Suppressor macrophage treated with lipopolysaccharide for 1 hour (primary cell): ENCODE measurements around the gene HOPX.
"Not testable (repeated sequence)": the region's sequence is repeated elsewhere in the genome, so short reads cannot be mapped to it uniquely, and the experiment has no call there.

Experiments used
- DNase-seq, 3 donors: peaks; one replicate each; pipeline ENCODE4 v3.0.0-alpha.2; 2020 to 2022

Gene HOPX

DNA sequence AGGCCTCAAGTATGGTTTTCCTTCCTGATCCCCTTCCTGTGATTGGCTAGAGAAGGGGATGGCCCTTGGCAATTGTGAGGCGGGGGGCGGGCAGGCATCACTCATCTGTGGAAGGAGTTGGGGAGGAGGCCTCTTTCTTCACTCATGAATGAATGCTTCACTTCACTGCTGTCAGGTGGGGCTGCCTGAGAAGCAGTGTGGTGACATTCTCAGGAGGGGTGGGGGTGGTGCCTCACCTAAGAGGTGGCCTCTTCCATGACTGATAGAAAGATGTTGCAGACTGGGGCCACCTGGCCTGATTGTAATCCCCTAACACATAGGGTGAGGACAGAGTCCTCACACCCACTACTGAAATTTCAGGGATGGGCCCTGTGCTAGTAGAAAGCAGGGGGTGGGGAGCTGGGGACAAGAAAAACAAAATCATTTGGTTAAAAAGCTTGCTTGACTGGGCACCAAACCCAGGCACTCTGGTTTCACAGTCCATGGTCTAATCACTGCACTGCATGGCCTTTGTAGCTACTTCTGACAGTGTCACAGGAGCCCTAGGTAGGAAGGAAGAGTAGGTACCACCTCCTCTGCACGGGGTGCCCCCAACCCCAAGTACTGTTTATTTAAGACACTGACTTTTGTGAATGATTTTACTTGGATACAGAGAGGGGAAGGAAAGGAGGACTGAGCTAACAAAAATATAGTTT lies 5.6 kb upstream of the HOPX start:
- DNase-seq: no peak

DNA sequence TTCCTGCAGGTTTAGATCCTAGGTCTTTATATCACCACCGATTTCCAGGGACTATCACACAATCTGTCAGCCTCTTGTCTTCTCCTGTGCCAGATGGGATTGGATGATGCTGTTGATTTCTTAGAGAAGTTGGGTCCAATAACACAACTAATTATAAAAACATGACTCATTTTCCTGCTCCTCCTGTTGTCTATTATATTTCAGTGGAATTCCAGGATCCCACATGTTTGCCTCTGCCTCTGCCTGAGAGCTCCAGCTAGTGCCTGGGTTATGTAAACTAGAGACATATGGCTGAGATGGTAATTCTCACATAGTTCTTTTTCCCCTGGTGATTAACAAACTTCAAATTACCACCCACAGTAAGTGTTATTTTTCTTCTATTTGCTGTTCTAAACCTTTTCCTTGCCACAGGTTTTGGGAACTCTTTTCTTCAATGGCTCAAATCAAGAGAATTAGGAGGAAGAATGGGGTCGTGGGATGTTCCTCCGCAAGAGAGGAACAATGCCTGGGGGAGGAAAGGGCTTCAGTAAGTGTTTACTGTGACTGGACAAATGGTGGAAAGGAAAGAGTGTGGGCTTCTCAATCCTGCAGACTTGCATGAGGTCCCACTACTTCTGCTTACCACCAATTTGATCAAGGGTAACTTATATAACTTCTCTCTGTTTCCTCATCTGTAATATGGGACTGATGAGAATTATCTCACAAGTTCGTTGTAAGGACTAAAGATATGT lies 3.4 kb upstream of the HOPX start:
- peak in 1 of 3 donors; percentile 7 for DNase-seq

DNA sequence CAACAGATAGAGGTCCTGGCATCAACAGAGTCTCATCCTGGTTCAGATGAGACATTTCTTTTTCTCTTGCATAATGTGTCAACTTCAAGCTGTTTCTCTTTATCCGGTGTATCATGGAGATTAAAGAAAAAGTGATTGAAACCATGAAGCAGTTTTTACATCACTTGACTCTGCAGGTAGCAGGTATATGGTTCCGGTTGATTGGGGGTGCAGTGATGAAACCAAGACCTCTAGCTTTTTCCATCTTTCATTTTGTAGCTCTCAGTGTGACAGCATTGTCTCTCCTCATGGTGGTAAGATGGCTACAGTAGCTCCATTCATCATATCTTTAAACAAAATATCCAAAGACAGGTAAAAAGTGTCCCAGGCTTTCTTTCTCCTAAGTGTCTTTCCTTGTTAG lies 2.4 kb upstream of the HOPX start:
- DNase-seq: no peak

DNA sequence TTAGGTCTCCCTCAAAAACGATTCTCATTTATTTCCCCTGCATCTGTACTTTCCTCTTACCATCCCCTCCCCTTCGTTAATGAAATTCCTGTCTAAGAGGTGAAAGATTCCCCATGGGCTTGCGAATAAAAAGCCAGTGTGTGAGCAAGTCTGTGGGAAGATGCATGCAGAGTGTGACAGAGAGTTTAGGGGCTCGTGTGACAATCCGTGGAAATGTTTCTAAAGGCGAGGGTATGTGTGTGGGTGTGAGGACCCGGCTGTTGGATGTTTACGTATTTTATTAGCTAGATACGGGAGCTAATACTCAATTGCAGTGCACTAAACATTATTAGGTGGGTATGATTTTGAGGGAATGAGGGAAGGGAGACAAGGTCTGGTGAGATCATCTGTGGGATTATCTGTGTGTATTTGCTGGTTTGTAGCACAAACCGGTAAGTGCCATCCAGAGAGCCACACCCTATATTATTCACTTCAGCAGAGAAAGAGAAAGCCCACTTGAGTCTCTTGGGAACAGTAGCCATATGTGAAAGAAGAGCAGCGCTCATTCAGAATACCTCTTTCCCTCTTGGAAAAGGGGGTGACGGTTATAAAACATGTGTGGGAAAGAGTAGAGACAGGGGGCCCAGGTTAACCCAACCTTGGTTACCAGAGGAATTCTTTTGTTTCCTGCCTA lies 893 bp upstream of the HOPX start:
- DNase-seq: no peak

DNA sequence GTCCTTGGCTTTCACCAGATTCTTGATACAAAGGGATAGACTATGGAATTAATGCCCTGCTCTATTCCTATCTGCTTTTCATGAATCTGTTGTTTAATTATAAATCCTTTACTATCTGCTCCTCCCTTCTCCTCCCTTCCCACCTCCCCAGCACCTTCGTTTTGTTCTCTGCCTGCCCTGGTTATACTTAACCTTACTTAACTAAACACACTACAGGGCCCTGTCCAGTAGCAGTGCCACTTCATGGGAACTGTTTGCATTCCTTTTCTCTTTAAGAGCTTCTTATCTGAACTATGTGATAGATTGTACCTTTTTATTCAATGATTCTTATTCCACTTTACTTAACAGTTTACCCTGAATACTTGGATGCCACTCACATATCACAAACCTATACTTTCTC lies 830 bp downstream of the HOPX start:
- DNase-seq: no peak

DNA sequence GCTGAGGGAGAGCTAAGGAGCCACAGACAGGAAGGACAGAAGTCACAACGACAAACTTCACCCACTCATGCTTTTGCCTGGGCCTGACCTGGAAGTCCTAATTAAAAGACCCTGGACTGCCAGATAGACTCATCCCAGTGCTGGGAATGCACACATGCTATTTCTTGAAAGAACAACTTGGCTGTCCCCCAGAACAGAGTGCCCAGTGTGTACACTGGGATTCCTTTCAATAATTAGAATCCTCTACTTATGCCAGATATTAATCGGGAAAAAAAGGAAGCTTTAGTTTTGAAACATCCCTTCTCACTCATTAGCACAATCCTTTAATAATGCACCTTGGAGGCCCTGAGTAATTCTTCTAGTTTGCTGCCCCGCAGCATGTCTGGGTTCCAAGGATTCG lies 3.4 kb downstream of the HOPX start:
- no peak for DNase-seq

DNA sequence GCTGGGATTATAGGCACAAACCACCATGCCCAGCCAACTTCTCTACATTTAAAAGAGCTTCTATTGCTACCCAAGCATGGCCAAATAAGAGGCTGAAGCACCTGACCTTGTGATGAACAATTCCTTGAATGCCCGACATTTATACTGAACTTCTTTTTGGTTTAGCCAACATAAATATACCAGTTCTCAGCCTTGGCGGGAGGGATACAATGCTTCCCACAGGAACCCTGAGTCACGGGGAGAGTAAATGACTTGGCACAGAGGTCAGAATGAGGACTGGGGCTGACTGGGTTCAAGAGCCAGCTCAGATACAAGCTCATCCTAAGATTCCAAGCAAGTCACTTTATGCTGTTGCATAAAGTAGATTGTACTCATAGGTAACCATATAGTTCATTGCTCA lies 6.1 kb downstream of the HOPX start:
- no peak for DNase-seq

DNA sequence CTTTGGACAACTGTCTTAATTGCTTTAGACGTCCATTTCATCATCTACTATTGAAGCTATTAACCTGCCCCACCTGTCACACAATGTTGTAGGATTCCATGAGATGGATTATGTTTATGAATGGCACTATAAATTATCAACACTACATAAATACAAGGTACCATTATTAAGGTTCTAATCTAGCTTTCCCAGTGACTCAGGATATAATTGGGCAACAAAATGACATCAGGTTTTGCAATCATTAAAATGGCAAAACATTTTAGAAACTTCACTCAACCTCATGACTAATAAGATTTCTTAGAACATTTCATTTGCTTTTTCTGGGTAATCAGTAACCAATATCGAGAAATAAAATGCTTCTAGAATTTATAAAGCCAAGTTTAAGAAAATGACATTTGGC lies 9.2 kb downstream of the HOPX start:
- DNase-seq: peak; percentile 39 to 77 (median 75)

DNA sequence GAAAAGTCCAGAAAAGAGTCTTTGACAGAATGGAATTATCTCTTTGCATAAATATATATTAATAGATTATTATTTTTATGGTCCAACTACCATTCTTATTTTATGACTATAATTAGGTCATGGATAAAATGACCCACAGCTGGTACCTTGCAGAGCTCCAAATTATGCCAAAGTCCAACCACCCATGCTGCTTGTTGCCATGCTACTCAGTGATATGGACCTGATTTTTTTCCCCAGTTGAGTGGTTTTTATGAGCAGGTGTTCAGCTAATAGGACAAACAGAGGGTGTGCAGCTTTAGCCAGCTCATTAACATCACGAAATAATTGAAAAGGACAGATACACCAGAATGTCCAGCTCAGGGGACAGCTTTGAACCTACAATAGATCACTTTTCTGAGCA lies 9.7 kb downstream of the HOPX start:
- DNase-seq: no peak

DNA sequence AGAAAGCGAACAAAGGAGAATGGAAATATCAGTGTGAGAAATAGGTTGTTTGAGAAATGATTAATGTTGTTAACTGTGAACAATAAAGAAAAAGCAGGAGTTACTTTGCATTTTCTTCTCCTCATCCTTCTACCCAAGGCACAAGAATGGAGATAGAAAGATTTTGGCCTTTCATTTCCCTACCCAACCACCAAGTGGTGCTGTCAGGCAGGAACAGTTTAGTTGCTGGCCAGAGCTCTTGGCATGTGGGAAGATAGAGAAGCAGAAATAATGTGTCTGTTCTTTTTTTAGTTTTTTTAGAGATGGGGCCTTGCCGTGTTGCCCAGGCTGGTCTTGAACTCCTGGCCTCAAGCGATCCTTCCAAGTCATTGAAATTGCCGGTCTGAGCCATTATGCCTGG lies 12.8 kb downstream of the HOPX start:
- DNase-seq: peak in 1 of 3 donors; percentile 21

DNA sequence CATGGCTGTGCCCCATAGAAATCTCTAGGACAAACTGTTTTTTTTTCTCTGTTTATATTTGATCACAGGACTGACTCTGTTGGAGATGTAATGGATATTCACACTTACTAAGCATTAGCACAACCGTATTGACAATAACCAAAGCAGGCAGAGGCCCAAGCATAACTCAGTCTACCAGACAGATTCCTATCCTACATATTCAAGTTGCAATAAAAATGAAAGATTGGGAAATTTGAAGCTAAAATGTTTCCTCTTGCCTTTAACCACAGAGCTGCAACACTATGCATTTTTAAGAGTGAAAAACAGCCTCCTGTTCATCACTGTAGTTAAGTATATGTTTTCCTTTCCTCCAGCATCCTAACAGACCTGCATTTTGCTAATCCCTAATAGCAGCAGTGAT lies 13.7 kb downstream of the HOPX start:
- DNase-seq: not testable (repeated sequence)

DNA sequence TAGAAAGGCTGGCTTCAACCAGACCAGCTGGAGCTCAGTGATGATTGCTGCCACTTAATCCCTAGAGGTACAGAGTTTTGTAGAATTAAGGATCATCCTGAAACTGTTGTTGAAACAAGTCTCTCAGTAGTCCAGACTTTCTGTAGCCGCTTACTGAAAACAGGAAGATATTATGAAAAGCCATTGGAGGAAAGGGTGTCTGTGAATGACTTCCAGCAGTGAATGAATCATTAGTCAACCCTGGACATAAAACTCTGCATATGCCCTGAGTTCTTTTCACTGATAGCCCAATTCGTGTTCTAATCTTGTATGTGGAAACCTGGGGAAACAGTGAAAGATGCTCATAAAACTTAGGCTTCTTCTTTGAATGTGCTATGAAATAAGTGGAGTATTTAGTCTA lies 14.8 kb downstream of the HOPX start:
- DNase-seq: peak in 2 of 3 donors; percentile 36 to 49

DNA sequence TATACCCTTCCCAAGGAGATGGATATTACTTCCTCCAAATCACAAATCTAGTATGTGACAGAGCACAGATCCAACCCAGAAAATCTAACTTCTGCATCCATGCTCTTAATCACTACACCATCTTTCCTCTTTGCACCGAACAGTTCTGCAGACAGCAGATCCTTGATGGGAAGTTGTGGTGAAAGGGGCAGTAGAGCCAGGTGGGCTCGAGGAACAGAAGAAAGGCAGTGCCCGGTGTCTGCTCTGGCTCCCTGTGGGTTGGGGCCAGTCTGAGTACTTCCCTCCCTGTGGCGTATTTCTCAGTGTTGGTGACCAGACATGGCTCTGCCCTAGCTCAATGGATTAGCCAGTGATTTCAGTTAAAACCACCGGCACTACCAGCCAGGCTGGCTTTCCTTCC lies 15.3 kb downstream of the HOPX start:
- DNase-seq: no peak

DNA sequence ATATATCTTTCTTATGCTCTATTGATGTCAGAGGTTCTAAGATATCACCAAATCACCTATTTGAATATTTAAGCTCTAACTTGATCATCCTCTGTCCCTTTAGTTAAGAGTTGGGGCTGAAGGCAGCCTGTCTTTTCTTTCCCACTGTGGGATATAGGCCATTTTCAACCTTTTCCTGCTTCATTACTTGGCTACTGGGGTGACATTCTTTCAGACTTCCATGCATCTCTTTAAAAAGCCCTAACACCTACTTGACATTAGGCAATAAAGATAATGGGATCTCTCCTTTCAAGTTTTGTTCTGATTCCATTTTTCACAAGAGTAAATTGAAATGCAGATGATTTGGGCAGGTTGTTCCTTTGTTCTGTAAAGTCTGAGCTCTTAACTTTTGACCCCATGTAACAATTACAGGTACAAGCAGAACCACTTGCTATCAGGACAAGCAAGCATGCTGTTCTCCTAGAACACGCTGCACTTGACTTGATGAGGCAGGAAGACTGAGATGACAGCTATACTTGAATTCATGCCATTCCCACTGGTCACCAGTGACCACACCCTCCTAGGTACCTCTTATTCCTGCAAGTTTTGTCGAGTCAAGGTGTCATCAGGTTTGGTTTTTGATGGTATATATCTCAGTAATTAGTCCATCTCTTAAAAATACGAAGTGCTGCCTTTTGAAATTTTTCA lies 18.2 kb downstream of the HOPX start:
- DNase-seq: no peak

DNA sequence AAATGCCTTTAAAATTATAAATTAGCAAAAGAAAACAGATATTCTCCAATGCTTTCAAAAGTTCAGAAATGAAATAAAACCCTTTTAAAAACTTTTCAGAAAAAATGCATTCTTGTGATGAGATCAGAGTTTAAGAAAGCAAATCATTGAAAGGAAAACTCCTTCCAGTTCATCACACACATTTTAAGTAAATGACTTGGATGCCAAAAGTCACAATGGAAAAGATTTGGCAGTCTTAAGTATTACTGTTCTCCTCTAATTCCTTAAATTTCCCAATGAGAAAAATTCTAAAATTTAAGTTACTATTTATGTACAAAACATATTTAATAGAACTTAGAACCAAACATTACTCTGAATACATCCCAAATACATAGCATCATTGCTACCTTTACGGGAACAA lies 21.1 kb downstream of the HOPX start:
- DNase-seq: no peak

DNA sequence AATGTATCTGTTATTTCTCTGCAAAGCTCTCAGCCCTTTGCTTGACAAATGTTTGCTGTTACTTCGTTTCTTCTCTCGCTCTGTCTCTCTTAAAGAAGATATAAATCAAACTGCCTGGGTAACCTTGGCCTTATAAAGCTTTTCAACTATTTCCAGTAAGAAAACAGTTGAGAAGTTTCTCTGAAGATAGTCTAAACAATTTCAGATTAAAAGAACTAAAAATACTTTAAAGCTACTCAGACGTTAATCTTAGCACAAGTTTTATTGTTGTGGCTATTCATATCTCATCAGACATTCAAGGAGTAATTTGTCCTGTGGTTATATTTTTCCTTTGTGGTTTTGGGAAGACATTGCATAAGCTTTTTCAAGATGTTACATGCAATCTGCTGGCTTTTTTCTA lies 22.6 kb downstream of the HOPX start:
- no peak for DNase-seq

DNA sequence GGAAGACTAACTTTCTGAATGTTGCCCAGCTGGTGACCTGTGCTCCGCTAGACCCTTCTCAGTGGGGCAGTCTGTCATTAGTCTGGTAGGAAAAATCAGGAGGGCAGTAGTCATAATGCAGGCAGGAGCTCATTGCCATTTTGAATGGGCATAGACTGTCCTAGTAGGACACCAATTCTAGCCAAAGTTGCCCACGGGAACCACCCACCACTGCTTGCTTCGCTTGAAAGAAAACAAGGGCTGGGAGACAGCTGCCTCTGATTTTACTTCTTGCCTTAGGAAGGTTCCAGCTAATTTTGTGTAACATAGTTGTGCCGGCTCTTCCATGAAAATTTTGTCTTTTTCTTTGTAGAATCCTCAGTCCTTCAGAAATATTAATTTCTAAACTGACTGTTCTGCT lies 23.3 kb downstream of the HOPX start:
- no peak for DNase-seq

DNA sequence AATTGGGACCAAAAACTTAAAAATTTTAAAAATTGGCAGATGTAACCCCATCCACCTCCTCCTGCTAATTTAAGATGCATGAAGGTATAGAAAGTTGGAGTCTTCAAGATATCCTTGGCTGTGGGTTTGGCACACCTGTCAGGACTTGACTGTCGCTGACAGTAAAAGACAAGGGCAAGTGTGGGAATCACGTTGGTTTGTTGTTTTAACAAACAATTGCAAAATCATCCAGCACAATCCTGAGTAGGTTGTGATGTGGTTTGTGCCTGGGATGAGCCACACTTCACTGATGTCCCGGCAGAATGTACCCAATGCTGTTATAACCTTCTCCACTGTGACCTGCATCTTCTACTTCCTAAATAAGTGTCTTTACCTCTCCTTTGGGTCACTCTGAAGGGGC lies 24.0 kb downstream of the HOPX start:
- DNase-seq: no peak

DNA sequence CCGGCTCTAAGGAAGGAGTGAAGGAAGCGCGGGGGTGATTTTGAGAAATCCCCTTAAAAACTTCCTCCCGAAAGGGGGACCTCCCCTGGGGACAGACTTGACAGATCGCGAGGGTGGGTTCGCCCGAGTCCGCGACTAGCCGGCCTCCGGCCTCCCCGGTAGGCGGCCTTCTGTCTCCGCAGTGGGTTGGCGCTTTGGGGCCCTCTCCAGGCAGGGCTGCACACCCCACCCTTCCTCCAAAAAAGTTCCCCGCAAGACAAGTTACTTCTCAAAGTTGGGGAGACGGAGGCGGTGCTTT lies 24.8 kb downstream of the HOPX start:
- peak; percentile 67 to 86 (median 75) for DNase-seq

DNA sequence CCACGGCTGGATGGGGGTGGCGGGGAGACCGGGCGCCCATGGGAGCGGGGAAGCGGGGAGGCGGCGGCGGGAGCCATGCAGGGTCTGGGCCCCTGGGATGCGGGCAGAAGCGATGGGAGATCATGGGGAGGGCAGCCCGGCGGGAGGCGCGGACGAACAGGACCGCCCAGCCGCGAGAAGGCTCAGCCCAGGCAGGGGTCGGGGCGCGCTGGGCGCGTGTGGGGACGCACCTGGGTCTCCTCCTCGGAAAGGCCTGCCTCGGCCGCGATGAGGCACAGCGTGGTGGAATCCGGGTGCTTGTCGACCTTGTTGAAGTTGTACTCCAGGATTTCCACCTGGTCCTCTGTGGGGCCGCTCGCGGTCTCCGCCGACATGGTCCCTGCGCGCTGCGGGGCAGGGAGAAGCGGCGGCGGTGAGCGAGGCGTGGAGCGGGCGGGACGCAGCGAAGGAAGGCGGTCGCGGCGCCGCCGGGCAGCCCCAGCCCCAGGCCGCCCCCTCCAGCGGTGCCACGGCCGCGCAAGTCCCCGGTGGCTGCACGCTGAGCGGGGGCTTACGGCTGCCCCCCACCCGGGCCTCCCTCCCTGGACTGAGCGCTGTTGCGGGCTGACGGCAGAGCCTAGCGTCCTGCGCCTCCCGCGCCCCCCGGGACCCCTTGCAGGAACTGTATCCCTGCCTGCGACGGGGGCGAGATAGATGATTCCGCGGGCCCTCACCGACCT lies 25.3 kb downstream of the HOPX start:
- peak in 1 of 3 donors; percentile 40 for DNase-seq

DNA sequence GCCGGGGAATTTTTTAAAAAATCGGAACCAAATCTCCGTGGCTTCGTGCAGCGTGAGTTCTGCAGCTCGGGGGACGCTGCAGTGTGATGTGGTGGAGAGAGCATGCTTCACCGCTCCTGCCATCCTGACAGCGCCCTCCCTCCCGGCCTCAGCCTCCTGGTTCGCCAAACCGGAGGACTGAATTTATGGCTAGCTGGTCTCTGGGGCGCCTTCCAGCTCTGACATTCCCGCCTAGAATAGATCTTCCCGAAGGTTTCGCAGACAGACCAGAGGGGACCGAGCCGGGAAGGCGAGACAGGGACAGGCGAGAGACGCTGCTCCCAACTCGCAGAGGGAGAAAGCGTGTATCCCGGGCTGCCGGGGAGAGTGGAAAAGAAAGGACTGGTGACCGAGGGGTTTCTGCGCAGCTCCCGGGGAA lies 25.9 kb downstream of the HOPX start:
- peak; percentile 34 to 50 (median 41) for DNase-seq

DNA sequence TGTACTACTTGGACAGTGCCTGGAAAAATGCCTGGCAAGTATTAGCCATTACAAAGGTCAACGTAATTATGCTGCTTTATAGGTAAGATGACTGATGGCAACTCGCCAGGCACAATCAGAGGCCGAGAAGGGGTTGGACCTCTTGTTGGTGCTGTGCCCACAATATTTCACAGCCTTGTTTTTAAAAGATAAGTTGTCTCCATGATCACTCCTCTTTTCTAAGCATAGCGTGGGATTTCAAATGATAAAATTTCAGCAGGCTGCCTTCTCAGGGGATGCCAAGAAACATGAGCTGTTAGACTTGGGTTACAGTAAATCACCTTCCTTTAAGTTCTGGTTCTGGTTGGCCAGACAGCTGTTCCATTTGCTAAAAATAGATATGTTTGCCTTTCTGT lies 26.9 kb downstream of the HOPX start:
- DNase-seq: no peak
